B cell (primary cell): ENCODE results near the gene TLR10. TPM values are rescaled to one million over a fixed set of nuclear protein-coding genes. Genes with fewer than 3 reads are reported as not detected.

Experiments
- ATAC-seq: fragments of 200-7000 bp; cut with Tn5 transposase; one replicate; pipeline ENCODE4 v1.10.0; 2021; ENCODE audit warnings: low read depth, mild to moderate bottlenecking, moderate number of reproducible peaks, moderate library complexity
- CTCF ChIA-PET: fragments of 350-600 bp; sonication (Branson Sonifier 250); formaldehyde crosslinking; loops from one replicate; lab custom pipeline; 2021; ENCODE audit warnings: antibody characterized with exemption, inconsistent platforms; lab: Charles Lee
- POLR2A ChIA-PET: fragments of 350-600 bp; sonication (Branson Sonifier 250); formaldehyde crosslinking; loops from one replicate; lab custom pipeline; 2021; ENCODE audit warnings: antibody characterized with exemption; lab: Charles Lee
- DNase-seq: peaks from one replicate; pipeline ENCODE4 v3.0.0; 2013
- H2AFZ ChIP-seq: 2 replicates; pipeline ENCODE4 v1.6.1; 2012; ENCODE audit warnings: mild to moderate bottlenecking, low read depth, low read length; ENCODE audit not compliant: insufficient read depth, poor library complexity, severe bottlenecking
- H3K27ac ChIP-seq, 2 donors: 1 replicate in 1 of 2; 2 replicates in 1 of 2; pipeline ENCODE4 v1.5.1; 2012 to 2013; ENCODE audit warnings: low read length in 2 of 2, mild to moderate bottlenecking in 2 of 2, moderate library complexity in 1 of 2
- H3K27me3 ChIP-seq, 4 experiments: fragments of 200-600 bp in 1 of 4; sonication (generic) in 1 of 4; replicated peaks in 1 of 4; 1 replicate in 2 of 4; 2 replicates in 2 of 4; pipeline versions ENCODE4 v1.6.1 to v1.7.0; 2013 to 2016; ENCODE audit warnings: low read length in 3 of 4, mild to moderate bottlenecking in 2 of 4, mixed read lengths in 1 of 4, moderate library complexity in 1 of 4; ENCODE audit not compliant: insufficient read depth in 4 of 4, control insufficient read depth in 3 of 4; ENCODE audit errors: control extremely low read depth in 1 of 4
- H3K36me3 ChIP-seq, 2 experiments: replicated peaks in 1 of 2; 1 replicate in 1 of 2; 2 replicates in 1 of 2; pipeline versions ENCODE4 v1.6.1 to v1.7.1; 2013; ENCODE audit warnings: low read length in 1 of 2; ENCODE audit not compliant: insufficient read depth in 2 of 2, control insufficient read depth in 1 of 2; ENCODE audit errors: control extremely low read depth in 1 of 2, extremely low read depth in 1 of 2
- H3K4me1 ChIP-seq, 2 donors: fragments of 200-600 bp in 1 of 2; sonication (generic) in 1 of 2; 1 replicate in 1 of 2; 2 replicates in 1 of 2; pipeline versions ENCODE4 v1.5.1 to v1.6.1; 2013 to 2017; ENCODE audit warnings: low read length in 2 of 2; ENCODE audit not compliant: control insufficient read depth in 2 of 2, insufficient read depth in 2 of 2
- H3K4me2 ChIP-seq: replicated peaks from 2 replicates; pipeline ENCODE3; 2012; ENCODE audit warnings: mild to moderate bottlenecking, low read depth, low read length; ENCODE audit not compliant: poor library complexity, severe bottlenecking
- H3K4me3 ChIP-seq, 5 experiments: fragments of 200-600 bp in 1 of 5; sonication (generic) in 1 of 5; 1 replicate in 3 of 5; 2 replicates in 2 of 5; pipeline versions ENCODE4 v1.5.1 to v1.7.0; 2011 to 2016; ENCODE audit warnings: low read length in 4 of 5, mild to moderate bottlenecking in 4 of 5, low read depth in 2 of 5, control low read depth in 1 of 5, moderate library complexity in 1 of 5; ENCODE audit not compliant: insufficient read depth in 1 of 5; ENCODE audit errors: control extremely low read depth in 1 of 5, extremely low read depth in 1 of 5
- H3K79me2 ChIP-seq: fragments of 200-600 bp; sonication (generic); one replicate; pipeline ENCODE4 v1.6.0; 2016; ENCODE audit warnings: low read length; ENCODE audit not compliant: control insufficient read depth, insufficient read depth
- H3K9ac ChIP-seq: fragments of 200-600 bp; sonication (generic); 2 replicates; pipeline ENCODE4 v1.6.1; 2017; ENCODE audit warnings: mild to moderate bottlenecking, low read length, moderate library complexity
- H3K9me3 ChIP-seq, 3 donors: one replicate each; pipeline versions ENCODE4 v1.6.1 to v1.7.1; 2013; ENCODE audit warnings: low read length in 2 of 3; ENCODE audit not compliant: control insufficient read depth in 2 of 3, insufficient read depth in 1 of 3; ENCODE audit errors: control extremely low read depth in 1 of 3
- H4K20me1 ChIP-seq: 2 replicates; pipeline ENCODE4 v1.6.0; 2012; ENCODE audit warnings: mild to moderate bottlenecking, low read length; ENCODE audit not compliant: insufficient read depth, control insufficient read depth, poor library complexity, severe bottlenecking
- H3K27ac Mint-ChIP-seq: one replicate; pipeline ENCODE4 v1.8.0; 2021; ENCODE audit warnings: mixed read lengths
- H3K27me3 Mint-ChIP-seq: one replicate; pipeline ENCODE4 v1.8.0; 2021; ENCODE audit warnings: mixed read lengths
- H3K4me1 Mint-ChIP-seq: one replicate; pipeline ENCODE4 v1.8.0; 2021; ENCODE audit warnings: mixed read lengths
- H3K4me3 Mint-ChIP-seq: one replicate; pipeline ENCODE4 v1.8.0; 2021; ENCODE audit warnings: mixed read lengths
- H3K9me3 Mint-ChIP-seq: one replicate; pipeline ENCODE4 v1.8.0; 2022; ENCODE audit warnings: mixed read lengths; ENCODE audit not compliant: insufficient read depth
- EZH2 ChIP-seq: IDR thresholded peaks from 2 replicates; pipeline ENCODE4 v1.6.1; 2012; ENCODE audit warnings: borderline replicate concordance, low read depth, mild to moderate bottlenecking, moderate library complexity, low read length; ENCODE audit not compliant: insufficient read depth, poor library complexity, severe bottlenecking
- WGBS: methylation state at CpG from one replicate; pipeline ENCODE4 v1.1.5; 2013; ENCODE audit warnings: missing lambda C conversion rate; ENCODE audit not compliant: insufficient coverage; 5-methylcytosine and 5-hydroxymethylcytosine counted together
- intact Hi-C: fragments of 100-400 bp; cut with micrococcal nuclease; formaldehyde crosslinking; loops from one replicate; pipeline ENCODE4 v1.10.0; 2022
- polyA plus RNA-seq: library from polyadenylated mRNA; depleted of rRNA; stranded (reverse); fragments of >200 nt; gene quantifications from 2 replicates; pipeline ENCODE4 v1.2.3, GENCODE V29; 2012
- total RNA-seq, 2 donors: library from RNA; stranded (reverse); fragments of 120-200 nt in 1 of 2; gene quantifications; 1 replicate in 1 of 2; 2 replicates in 1 of 2; pipeline versions ENCODE4 v1.2.3 to v1.2.4, GENCODE V29; 2013 to 2022
- TF ChIP-seq, protein P1 (sequence below): fragments of 200-600 bp; IDR thresholded peaks from one replicate; pipeline ENCODE4 v1.8.0; 2022; ENCODE audit warnings: antibody characterized with exemption, mild to moderate bottlenecking

Gene TLR10
- total and polyA plus RNA-seq, 2 donors (not counting 1 experiment from before 2014, with no cell fraction given), result 48.0 to 51.5 TPM

DNA sequence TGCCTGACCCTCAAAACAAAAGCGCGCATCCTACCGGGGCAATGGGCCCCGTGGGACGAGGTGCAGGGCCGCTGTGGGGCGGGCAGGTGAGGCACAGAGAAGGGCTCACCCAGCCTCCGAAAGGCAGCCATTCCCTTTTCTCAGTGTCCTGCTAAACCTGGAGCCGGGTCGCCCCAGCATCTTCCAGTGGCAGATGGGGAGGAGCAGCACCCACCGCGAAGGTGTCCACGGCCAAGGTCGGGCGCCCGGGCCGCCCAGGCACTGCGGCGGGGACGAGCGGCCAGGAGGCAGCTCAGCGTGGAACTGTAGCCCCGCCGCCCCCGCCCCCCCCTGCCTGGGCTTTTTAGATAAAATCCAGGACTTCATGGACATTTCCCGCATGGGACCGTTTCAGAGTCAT is 41.0 kb upstream of the TLR10 start:
- Histone ChIP-seq H4K20me1 (no peaks in the 10 kb centered on the region), H3K9ac (no peak overlapping the region), H3K79me2 (peaks cover 69% of the 10 kb centered on the region), H3K9me3 (peaks cover 0 to 13% (median 12%) of the 10 kb centered on the region in 3 donors), H3K4me3 (no peak overlapping the region), H3K4me2 (no peak overlapping the region), H3K27me3 (no peaks in the 10 kb centered on the region), H3K36me3 (peaks cover 0 to 45% of the 10 kb centered on the region in 2 experiments), H3K4me1 (peaks cover 22% of the 10 kb centered on the region in 2 donors), H2AFZ (no peak overlapping the region), H3K27ac (no peak overlapping the region)
- TF ChIP-seq, protein P1, sequence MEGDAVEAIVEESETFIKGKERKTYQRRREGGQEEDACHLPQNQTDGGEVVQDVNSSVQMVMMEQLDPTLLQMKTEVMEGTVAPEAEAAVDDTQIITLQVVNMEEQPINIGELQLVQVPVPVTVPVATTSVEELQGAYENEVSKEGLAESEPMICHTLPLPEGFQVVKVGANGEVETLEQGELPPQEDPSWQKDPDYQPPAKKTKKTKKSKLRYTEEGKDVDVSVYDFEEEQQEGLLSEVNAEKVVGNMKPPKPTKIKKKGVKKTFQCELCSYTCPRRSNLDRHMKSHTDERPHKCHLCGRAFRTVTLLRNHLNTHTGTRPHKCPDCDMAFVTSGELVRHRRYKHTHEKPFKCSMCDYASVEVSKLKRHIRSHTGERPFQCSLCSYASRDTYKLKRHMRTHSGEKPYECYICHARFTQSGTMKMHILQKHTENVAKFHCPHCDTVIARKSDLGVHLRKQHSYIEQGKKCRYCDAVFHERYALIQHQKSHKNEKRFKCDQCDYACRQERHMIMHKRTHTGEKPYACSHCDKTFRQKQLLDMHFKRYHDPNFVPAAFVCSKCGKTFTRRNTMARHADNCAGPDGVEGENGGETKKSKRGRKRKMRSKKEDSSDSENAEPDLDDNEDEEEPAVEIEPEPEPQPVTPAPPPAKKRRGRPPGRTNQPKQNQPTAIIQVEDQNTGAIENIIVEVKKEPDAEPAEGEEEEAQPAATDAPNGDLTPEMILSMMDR, result no peak
- TF ChIP-seq EZH2, result no peak
- Mint-ChIP-seq H3K27ac (no peak overlapping the region), H3K9me3 (peaks cover 10% of the 10 kb centered on the region), H3K27me3 (no peaks in the 10 kb centered on the region), H3K4me1 (peaks cover 33% of the 10 kb centered on the region), H3K4me3 (no peak overlapping the region)
- intact Hi-C loops, result no loop called here
- ATAC-seq, result no peak
- ChIA-PET POLR2A (no interaction called here), CTCF (no interaction called here)
- 96% methylated on average over 27 of the region's 27 CpGs for WGBS
- no peak for DNase-seq

DNA sequence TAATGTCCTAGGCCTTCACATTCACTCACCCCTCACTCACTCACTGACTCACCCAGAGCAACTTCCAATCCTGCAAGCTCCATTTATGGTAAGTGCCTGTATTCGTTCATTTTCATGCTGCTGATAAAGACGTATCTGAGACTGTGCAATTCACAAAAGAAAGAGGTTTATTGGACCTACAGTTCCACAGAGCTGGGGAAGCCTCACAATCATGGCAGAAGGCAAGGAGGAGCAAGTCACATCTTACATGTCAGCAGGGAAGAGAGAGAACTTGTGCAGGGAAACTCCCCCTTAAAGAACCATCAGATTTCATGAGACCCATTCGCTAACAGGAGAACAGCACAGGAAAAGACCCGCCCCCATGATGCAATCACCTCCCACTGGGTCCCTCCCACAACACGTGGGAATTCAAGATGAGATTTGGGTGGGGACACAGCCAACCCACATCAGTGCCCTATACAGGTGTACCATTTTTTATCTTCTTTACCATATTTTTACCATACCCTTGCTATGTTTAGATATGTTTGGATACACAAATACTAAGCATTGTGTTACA is 40.0 kb upstream of the TLR10 start:
- no peak overlapping the region for H3K4me2 ChIP-seq
- H3K9me3 Mint-ChIP-seq, result peaks cover 10% of the 10 kb centered on the region
- H3K27me3 Mint-ChIP-seq, result no peaks in the 10 kb centered on the region
- no peak overlapping the region for H3K4me3 ChIP-seq
- H2AFZ ChIP-seq, result no peak overlapping the region
- H3K9ac ChIP-seq, result no peak overlapping the region
- peaks cover 28 to 29% of the 10 kb centered on the region in 2 donors for H3K4me1 ChIP-seq
- H3K27ac ChIP-seq, result no peak overlapping the region
- peak overlapping the region; percentile 23 for H3K27ac Mint-ChIP-seq
- H3K4me1 Mint-ChIP-seq, result peaks cover 40% of the 10 kb centered on the region
- TF ChIP-seq, protein P1, result no peak
- no peak for TF ChIP-seq EZH2
- ATAC-seq (no peak), DNase-seq (no peak)
- no peaks in the 10 kb centered on the region for H4K20me1 ChIP-seq
- H3K27me3 ChIP-seq, result no peaks in the 10 kb centered on the region
- intact Hi-C loops, result no loop called here
- POLR2A ChIA-PET, result no interaction called here
- peaks cover 75% of the 10 kb centered on the region for H3K79me2 ChIP-seq
- H3K9me3 ChIP-seq, result peaks cover 0 to 13% (median 12%) of the 10 kb centered on the region in 3 donors
- WGBS, result 80% methylated on average over 1 of the region's 5 CpGs
- H3K4me3 Mint-ChIP-seq, result no peak overlapping the region
- CTCF ChIA-PET, result interaction anchor here (0.6 to 2.7 kb wide), 4 partner anchors 18 to 507 kb away, joined by 3 to 9 read pairs (median 6); partner anchors contain the start of gene TLR10
- H3K36me3 ChIP-seq, result peaks cover 0 to 36% of the 10 kb centered on the region in 2 experiments
